SK-N-MC (cell line): ENCODE results near the gene MTFP1.

Experiments
- EZH2 ChIP-seq: fragments of 200-600 bp; sonication (generic); IDR thresholded peaks from one replicate; pipeline ENCODE4 v1.6.1; 2017; ENCODE audit warnings: antibody characterized with exemption
- POLR2AphosphoS5 ChIP-seq: IDR thresholded peaks from 2 replicates; pipeline ENCODE4 v1.6.1; 2012; ENCODE audit warnings: mild to moderate bottlenecking, low read depth, low read length, borderline replicate concordance

- TF ChIP-seq EZH2 (no peak), POLR2AphosphoS5 (no peak)
Observed at GRCh38 chr22:30392661-30393321, 32.8 kb upstream of the MTFP1 start.
